Glutamatergic neuron (in vitro differentiated cells): ENCODE results near the gene PRRT2. TPM values are rescaled to one million over a fixed set of nuclear protein-coding genes. Genes with fewer than 3 reads are reported as not detected.
A peak's percentile ranks its signal among the peaks of the same experiment; 100 is the strongest.
"Not testable (repeated sequence)": the region's sequence is repeated elsewhere in the genome, so short reads cannot be mapped to it uniquely, and the experiment has no call there.

ENCODE experiments used
- DNase-seq: peaks from one replicate; pipeline ENCODE4 v3.0.0; 2022
- H3K27ac Mint-ChIP-seq: one replicate; pipeline ENCODE4 v1.8.0; 2020; ENCODE audit warnings: mild to moderate bottlenecking, mixed read lengths, inconsistent platforms; ENCODE audit not compliant: unreplicated experiment
- H3K27me3 Mint-ChIP-seq: one replicate; pipeline ENCODE4 v1.8.0; 2020; ENCODE audit warnings: mild to moderate bottlenecking, moderate library complexity, mixed read lengths, inconsistent platforms; ENCODE audit not compliant: unreplicated experiment
- H3K36me3 Mint-ChIP-seq: one replicate; pipeline ENCODE4 v1.8.0; 2020; ENCODE audit warnings: mild to moderate bottlenecking, mixed read lengths, inconsistent platforms; ENCODE audit not compliant: unreplicated experiment
- H3K4me1 Mint-ChIP-seq: one replicate; pipeline ENCODE4 v1.8.0; 2020; ENCODE audit warnings: mild to moderate bottlenecking, low read depth, mixed read lengths, inconsistent platforms; ENCODE audit not compliant: unreplicated experiment
- H3K4me3 Mint-ChIP-seq: one replicate; pipeline ENCODE4 v1.8.0; 2020; ENCODE audit warnings: mild to moderate bottlenecking, mixed read lengths, inconsistent platforms; ENCODE audit not compliant: unreplicated experiment
- H3K9me3 Mint-ChIP-seq: one replicate; pipeline ENCODE4 v1.8.0; 2020; ENCODE audit warnings: mild to moderate bottlenecking, moderate library complexity, mixed read lengths, inconsistent platforms; ENCODE audit not compliant: unreplicated experiment
- total RNA-seq: library from RNA; stranded (reverse); fragmentation: NEBNext Ultra II Directional; extraction: Animal tissue kit (Norgen Biotek cat#: 25700); gene quantifications from one replicate; pipeline ENCODE4 v1.2.1, GENCODE V29; 2021; ENCODE audit not compliant: unreplicated experiment
- TF ChIP-seq, protein P1 (sequence below): fragments of 200-600 bp; sonication (generic); IDR thresholded peaks from one replicate; pipeline ENCODE4 v1.5.0; 2021; ENCODE audit not compliant: partially characterized antibody, unreplicated experiment

Gene PRRT2
- total RNA-seq, 1 donor from 2014 or later: 91.0 TPM

GRCh38 chr16:29791845-29792807 is 19.9 kb upstream of the PRRT2 start:
- DNase-seq: no peak
- Mint-ChIP-seq H3K9me3 (peaks cover 2% of the 10 kb centered on the region), H3K36me3 (no peaks in the 10 kb centered on the region), H3K27me3 (peaks cover 5% of the 10 kb centered on the region), H3K4me3 (peak overlapping the region; percentile 92), H3K4me1 (peaks cover 12% of the 10 kb centered on the region), H3K27ac (no peak overlapping the region)
- TF ChIP-seq, protein P1, sequence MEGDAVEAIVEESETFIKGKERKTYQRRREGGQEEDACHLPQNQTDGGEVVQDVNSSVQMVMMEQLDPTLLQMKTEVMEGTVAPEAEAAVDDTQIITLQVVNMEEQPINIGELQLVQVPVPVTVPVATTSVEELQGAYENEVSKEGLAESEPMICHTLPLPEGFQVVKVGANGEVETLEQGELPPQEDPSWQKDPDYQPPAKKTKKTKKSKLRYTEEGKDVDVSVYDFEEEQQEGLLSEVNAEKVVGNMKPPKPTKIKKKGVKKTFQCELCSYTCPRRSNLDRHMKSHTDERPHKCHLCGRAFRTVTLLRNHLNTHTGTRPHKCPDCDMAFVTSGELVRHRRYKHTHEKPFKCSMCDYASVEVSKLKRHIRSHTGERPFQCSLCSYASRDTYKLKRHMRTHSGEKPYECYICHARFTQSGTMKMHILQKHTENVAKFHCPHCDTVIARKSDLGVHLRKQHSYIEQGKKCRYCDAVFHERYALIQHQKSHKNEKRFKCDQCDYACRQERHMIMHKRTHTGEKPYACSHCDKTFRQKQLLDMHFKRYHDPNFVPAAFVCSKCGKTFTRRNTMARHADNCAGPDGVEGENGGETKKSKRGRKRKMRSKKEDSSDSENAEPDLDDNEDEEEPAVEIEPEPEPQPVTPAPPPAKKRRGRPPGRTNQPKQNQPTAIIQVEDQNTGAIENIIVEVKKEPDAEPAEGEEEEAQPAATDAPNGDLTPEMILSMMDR: no peak

- H3K4me3 Mint-ChIP-seq, DNase-seq, H3K27me3 Mint-ChIP-seq, H3K36me3 Mint-ChIP-seq, H3K9me3 Mint-ChIP-seq: not testable (repeated sequence)
- peaks cover 12% of the 10 kb centered on the region for H3K4me1 Mint-ChIP-seq
- peak overlapping the region; percentile 62 for H3K27ac Mint-ChIP-seq
Measured at GRCh38 chr16:29793153-29793552, 18.8 kb upstream of the PRRT2 start.

DNA sequence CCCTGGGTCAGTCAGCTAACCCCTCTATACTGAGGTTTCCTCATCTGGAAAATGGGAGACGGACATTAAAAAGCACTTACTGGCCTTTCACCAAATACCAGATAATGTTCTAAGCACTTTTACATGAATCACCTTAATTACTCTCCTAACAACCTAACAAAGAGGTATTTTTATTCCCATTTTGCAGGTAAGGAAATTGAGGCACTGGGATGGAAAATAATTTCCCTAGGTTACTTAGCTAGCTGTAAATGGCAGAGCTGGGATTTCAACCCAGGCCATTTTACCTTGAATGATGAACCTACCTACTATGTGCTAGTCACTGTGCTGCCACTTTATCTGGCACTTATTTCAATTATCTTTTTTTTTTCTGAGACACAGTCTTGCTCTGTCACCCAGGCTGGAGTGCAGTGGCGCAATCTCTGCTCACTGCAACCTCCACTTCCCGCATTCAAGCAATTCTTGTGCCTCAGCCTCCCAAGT is 17.7 kb upstream of the PRRT2 start:
- Mint-ChIP-seq H3K4me3 (no peak overlapping the region), H3K9me3 (peaks cover 2% of the 10 kb centered on the region), H3K27me3 (peaks cover 5% of the 10 kb centered on the region), H3K27ac (no peak overlapping the region), H3K36me3 (no peaks in the 10 kb centered on the region), H3K4me1 (peaks cover 12% of the 10 kb centered on the region)
- TF ChIP-seq, protein P1: no peak
- DNase-seq: no peak

- Mint-ChIP-seq H3K36me3 (no peaks in the 10 kb centered on the region), H3K27ac (peak overlapping the region; percentile 76), H3K4me1 (peaks cover 19% of the 10 kb centered on the region), H3K4me3 (peak overlapping the region; percentile 40), H3K9me3 (peaks cover 11% of the 10 kb centered on the region), H3K27me3 (peaks cover 16% of the 10 kb centered on the region)
- DNase-seq: no peak
- TF ChIP-seq, protein P1: no peak
Measured at GRCh38 chr16:29802416-29802935, 9.5 kb upstream of the PRRT2 start.

- DNase-seq: no peak
- peak overlapping the region; percentile 93 for H3K4me3 Mint-ChIP-seq
- H3K27ac Mint-ChIP-seq: peak overlapping the region; percentile 98
- no peaks in the 10 kb centered on the region for H3K36me3 Mint-ChIP-seq
- H3K4me1 Mint-ChIP-seq: peaks cover 21% of the 10 kb centered on the region
- peaks cover 24% of the 10 kb centered on the region for H3K27me3 Mint-ChIP-seq
- TF ChIP-seq, protein P1: no peak
- peaks cover 17% of the 10 kb centered on the region for H3K9me3 Mint-ChIP-seq
Measured at GRCh38 chr16:29804020-29804419, 8.0 kb upstream of the PRRT2 start.
